HG03558 (cell line): ENCODE results near the gene DDX10.
"Not testable (repeated sequence)": the region's sequence is repeated elsewhere in the genome, so short reads cannot be mapped to it uniquely, and the experiment has no call there.

Source experiments
- ATAC-seq: cut with Tn5 transposase; IDR thresholded peaks from one replicate; pipeline ENCODE4 v1.9.1; 2021; ENCODE audit warnings: moderate number of reproducible peaks; ENCODE audit not compliant: unreplicated experiment; ENCODE audit errors: extremely low read depth

DDX10 gene

GRCh38 chr11:108709741-108710140, 44.9 kb downstream of the DDX10 start:
- ATAC-seq = no peak

DNA sequence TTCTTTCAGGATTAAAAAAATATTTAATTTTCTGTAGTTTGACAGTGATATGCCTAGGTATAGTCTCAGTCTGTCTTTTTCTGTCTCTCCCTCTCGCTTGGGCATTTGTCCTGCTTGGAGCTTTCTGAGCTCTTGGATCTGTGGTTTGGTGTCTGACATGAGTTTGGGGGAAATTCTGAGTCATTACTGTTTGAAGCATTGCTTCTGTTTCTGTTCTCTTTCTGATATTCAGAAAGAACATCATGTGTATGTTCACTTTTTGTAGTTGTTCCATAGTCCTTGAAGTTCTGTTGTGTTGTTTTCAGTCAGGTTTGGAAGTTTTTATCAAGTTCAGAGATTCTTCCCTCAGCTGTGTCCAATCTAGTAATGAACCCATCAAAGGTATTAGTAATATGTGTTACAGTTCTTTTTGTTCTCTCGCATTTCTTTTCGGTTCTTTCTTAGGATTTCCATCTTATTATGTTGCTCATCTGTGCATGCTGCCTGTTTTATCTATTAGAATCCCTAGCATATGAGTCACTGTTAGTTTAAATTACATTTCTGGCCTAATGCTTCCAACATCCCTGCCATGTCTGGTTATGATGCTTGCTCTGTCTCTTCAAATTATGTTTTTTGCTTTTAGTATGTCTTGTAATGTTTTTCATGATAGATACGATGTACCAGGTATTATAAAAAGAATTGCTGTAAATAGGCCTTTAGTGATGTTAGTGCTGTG, 48.4 kb downstream of the DDX10 start:
- no peak for ATAC-seq

DNA sequence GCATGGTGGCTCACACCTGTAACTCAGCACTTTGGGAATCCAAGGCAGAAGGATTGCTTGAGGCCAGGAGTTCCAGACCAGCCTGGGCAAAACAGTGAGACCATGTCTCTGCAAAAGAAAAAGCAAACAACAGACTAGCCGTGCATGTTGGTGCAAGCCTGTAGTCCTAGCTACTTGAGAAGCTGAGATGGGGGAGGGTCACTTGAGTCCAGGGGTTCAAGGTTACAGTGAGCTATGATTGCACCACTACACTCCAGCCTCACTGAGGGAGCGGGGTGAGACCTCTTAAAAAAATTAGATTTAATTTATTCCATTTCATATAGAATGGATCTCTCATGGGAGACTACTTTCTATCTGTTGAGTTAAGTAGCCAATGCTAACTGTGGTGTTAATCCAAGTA, 50.4 kb downstream of the DDX10 start:
- no peak for ATAC-seq

GRCh38 chr11:108718466-108718865, 53.6 kb downstream of the DDX10 start:
- ATAC-seq = no peak

DNA sequence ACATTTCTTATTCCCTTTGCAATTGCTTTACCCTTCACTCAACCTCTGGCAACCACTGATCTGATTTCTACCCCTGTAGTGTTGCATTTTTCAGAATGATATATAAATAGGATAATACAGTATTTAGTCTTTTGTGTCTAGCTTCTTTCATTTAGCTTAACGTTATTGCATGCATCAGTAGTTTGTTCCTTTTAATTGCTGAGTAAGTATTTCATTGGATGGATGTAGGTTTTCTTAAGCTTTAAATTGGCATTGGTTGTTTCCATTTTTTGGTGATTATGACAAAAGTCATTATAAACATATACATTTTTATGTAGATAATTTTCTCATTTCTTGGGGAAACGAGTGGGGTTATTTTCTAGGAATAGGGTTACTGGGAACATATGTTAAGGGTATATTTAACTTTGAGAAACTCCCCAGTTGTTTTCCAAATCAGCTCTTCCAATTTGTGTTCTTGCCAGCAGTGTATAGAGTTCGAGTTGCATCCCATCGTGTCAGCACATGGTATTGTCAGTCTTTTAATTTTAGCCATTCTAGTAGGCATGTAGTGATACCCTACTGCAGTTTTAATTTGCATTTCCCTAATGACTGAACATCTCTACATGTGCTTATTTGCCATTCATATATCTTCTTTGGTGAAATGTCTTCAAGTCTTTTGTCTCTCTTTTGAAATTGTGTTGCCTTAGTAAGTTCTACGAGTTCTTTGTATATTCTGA, 60.3 kb downstream of the DDX10 start:
- ATAC-seq = no peak

GRCh38 chr11:108726077-108726800, 61.4 kb downstream of the DDX10 start:
- ATAC-seq = no peak

DNA sequence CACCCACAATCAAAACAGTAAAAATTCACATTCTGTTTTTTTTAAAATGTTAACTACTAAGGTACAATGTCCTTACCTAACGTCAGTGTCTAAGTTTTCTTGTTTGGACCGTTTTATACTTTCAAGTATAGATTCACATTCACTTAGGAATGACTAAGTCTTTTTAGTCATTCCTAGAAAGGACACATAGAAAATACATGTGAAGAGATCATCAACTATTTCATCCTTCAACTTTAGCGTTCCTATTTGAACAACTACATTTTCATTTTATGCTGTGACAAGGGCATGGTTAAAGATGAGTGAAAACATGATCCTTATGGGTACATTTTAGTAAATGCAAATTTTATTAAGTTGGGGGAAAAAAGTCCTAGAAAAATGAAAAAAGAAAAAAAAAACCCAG, 62.8 kb downstream of the DDX10 start:
- ATAC-seq = no peak

GRCh38 chr11:108729227-108729871, 64.5 kb downstream of the DDX10 start:
- ATAC-seq = no peak

GRCh38 chr11:108732395-108732794, 67.5 kb downstream of the DDX10 start:
- no peak for ATAC-seq

GRCh38 chr11:108733479-108734116, 68.7 kb downstream of the DDX10 start:
- ATAC-seq = peak; percentile 75

DNA sequence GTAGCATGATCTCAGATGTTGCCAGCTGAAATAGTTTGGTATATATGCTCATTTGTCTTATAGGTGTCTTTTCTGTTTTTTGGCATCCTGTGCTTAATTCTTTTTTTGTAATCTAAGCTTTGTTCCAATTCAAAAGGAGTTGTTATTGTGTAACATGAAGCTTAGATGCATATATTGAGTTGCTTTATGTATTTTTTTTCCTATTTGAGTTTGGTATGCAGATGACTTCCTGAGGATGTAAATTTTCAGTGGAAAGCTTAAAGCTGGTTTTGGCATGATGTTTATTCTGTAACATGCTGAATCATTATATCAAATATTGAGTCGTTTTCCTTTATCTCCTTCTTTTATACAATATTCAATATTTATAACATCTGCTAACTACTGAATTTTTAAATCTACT, 69.4 kb downstream of the DDX10 start:
- no peak for ATAC-seq

DNA sequence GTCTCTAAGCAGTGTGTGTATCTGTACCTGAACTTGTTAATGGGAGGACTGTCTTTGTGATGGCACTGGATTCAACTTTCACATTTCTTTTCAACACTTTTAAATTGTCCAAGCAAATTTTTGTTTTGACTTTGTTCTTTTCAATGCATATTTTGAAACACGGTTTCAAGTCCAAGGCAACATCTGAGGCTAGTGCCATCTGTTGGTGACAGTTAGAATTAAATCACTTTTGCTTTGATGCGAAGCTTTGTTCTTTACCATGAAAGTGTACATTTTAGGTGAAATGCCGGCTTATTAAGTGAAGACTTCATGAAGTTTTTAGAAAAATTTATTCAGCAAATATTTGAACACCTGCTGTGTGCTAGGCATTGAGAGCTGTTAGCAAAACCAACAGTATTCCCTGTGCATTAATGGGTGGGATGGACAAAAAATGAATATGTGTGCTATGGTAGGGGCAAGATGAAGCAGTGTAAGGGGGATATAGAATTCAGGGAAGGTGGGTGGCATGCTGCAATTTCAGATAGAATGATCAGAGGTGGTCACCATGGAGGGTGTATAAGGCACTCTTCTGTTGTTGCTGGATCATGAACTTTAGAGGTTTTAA, 70.2 kb downstream of the DDX10 start:
- ATAC-seq = no peak

DNA sequence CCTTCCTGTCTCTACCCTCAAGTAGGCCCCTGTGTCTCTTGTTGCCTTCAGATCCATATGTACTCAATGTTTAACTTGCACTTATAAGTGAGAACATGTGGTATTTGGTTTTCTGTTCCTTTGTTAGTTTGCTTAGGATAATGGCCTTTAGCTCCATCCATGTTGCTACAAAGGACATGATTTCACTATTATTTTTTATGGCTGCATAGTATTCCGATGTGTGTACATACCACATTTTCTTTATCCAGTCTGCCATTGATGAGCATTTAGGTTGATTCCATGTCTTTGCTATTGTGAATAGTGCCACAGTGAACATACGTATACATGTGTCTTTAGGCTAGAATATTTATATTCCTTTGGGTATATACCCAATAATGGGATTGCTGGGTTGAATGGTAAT, 75.3 kb downstream of the DDX10 start:
- not testable (repeated sequence) for ATAC-seq

- no peak for ATAC-seq
Observed at GRCh38 chr11:108743851-108744250, 79.0 kb downstream of the DDX10 start.

DNA sequence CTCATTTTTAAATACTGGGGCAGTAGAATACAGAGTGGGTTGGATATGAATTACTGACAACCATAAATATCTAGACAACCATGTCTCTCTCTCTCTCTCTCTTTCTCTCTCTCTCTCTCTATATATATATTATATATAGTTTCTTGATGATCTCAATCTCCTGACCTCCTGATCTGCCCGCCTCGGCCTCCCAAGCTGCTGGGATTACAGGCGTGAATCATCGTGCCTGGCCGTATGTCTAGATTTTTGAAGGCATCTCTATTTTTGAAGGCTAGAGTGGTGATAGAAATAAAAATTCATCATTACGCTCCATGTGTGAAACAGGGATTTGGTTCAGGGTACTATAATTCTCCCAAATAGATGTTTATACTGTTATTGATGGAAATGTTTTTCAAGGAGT, 84.1 kb downstream of the DDX10 start:
- ATAC-seq = no peak

GRCh38 chr11:108751444-108751843, 86.6 kb downstream of the DDX10 start:
- ATAC-seq = no peak

DNA sequence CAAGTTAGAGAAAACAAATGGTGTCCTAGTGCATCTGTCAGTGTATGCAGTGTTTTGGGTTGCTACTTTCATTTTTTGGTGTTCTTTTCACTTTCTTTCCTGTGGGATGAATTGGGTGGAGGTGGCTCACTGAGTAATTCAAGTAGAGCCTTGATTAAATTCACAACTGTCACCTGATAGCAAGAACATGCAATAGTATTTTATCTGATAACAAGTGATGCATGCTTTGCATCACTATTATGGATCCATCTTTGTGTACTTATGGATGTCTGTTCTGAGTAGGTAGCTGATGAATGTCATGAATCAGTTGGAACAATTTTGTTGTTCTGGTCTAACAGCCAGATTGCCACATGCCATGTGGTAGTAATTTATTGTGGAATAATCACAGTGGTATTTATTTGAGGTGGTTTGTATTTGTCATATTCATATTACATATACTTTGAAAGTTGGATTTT, 87.5 kb downstream of the DDX10 start:
- ATAC-seq = no peak

GRCh38 chr11:108754901-108755625, 90.2 kb downstream of the DDX10 start:
- ATAC-seq = no peak

DNA sequence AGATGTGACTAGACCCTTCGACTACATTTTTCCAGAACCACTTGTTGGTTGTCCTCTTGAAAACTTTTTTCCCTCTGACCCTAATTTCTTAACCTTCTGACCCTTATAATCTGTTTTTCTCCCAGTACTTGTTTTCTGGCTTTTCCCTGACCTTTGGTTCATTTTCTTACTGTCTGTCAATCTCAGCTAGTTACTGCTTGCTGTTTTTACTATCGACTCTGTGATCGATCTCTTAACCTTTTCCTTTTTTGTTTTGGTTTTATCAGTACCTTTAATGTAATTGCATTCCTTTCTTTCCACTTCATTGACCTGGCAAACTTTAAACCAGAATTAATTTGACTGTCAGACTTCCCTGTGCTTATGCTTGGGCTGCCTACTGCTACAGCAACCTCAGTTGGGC, 92.8 kb downstream of the DDX10 start:
- ATAC-seq = no peak
